Right hindlimb (tissue), 1 donor: ENCODE measurements around the gene CASK.

ENCODE experiments used
- DNase-seq: peaks from one replicate; pipeline ENCODE4 v3.0.0-alpha.2; 2018

Gene CASK

DNA sequence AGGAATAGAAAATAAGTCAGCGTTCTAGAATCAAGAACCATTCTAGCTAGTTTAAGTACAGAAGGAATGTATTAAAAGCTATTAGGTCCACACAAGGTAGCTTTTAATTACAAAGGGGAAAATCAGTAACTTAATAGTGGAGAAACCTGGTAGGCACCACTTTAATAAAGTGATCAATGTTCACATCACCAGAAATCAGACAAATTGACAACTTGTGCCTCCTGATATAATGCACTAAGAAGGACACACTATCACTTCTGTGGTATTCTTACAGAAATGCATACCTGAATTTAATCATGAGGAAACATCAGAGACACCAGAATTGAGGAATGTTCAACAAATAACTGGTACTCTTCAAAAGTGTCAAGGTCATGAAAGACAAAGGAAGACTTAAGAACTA lies 421.4 kb downstream of the CASK start:
- DNase-seq, result no peak

DNA sequence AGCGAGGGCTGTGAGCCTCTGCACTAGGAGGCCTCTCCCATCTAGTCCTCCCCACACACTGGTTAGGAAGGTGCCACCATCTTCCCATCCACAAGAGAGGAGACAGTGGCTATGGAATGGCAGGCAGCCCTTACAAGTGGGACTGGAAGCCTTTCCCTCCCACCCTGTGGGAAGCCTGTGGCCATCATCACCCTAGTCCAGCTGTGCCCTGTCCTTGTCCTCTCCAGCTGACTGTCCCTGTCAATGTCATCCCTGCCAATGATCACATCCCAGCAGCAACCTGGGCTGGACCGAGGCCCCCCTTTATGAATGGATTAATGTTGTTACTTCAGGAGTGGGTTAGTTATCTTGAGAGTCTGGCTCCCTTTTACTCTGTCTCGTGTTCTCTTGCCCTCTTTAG lies 423.4 kb downstream of the CASK start:
- no peak for DNase-seq

DNA sequence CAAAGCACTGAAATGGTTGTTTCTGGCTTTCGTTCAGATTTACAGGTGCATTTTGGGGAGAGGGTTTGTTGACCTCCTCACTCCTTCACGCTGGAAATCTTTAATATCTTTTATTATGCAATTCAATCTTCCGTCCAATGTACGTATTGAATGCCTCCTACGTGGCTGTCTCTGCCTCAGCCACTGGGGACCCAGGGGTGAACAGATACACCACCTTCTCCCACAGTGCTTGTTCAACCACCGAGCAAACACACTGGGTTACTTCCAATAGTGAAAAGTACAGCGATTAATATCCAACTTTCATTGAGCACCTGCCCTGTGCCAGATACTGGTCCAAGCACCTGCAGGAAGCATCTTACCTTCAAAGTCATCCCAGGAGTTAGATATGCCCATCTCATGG lies 424.2 kb downstream of the CASK start:
- no peak for DNase-seq

GRCh38 chrX:41491267-41492004 lies 431.9 kb downstream of the CASK start:
- peak; percentile 41 for DNase-seq

DNA sequence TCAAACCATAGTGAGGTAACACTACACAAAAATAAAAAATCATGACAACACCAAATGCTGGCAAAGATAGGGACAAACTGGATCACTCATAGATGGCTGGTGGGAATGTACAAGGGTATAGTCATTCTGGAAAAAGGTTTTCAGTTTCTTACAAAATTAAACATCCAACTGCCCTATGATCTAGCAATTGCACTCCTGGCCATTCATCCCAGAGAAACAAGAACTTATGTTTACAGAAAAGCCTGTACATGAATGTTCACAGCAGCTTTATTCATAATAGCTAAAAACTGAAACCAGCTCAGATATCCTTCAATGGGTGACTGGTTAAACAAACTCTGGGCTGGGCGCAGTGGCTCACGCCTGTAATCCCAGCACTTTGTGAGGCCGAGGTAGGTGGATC lies 432.9 kb downstream of the CASK start:
- DNase-seq, result no peak

GRCh38 chrX:41482154-41482850 lies 441.1 kb downstream of the CASK start:
- DNase-seq, result no peak

GRCh38 chrX:41481264-41482109 lies 441.9 kb downstream of the CASK start:
- no peak for DNase-seq

DNA sequence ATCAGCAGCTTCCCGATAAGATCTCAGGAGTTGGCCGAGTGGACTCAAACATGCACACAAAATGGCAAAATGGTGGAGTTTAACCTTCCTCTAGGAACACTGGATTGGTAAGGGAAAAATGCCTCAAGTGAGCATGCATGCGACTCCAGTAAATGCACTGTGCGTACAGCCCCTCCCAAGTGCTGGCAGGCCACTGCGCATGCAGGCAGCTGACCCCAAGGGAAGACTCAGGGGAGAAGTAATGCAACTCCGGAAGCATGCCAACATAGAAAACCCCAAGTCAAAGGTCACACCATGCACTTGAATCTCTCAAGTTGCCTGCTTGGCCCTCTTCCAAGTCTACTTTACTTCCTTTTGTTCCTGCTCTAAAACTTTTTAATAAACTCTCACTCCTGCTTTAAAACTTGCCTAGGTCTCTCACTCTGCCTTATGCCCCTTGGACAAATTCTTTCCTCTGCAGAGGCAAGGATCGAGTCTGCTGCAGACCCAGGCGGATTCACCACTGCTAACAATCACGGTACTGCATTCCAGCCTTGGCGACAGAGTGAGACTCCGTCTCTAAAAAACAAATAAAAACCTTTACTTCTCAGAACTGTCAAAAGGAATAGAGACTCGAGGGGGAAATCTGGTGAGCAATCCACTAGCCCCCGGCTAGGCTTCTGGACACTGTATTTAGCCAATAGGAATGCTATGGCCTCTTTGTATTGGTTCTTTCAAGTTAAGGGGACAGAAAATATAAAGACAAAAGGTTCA lies 442.7 kb downstream of the CASK start:
- DNase-seq, result no peak

- no peak for DNase-seq
Measured at GRCh38 chrX:41478381-41478911, 444.9 kb downstream of the CASK start.

GRCh38 chrX:41475591-41476241 lies 447.6 kb downstream of the CASK start:
- peak; percentile 46 for DNase-seq

GRCh38 chrX:41475191-41475590 lies 448.2 kb downstream of the CASK start:
- no peak for DNase-seq

DNA sequence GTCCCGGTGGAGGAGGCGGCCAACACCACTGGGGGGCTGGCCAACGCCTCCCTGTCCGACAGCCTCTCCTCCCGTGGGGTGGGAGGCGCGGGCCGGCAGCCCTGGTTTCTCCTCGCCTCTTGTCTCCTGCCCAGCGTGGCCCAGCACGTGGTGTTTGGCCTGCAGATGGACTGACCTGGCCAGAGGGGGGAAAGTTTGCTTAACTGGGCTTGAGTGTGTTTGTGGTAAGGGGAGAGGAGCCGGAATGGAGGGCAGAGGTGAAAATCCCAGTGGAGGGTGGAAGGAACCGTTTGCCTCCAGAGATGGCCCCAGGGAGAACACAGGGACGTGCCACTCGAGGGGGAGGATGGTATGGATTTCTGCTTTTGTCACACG lies 448.6 kb downstream of the CASK start:
- no peak for DNase-seq

DNA sequence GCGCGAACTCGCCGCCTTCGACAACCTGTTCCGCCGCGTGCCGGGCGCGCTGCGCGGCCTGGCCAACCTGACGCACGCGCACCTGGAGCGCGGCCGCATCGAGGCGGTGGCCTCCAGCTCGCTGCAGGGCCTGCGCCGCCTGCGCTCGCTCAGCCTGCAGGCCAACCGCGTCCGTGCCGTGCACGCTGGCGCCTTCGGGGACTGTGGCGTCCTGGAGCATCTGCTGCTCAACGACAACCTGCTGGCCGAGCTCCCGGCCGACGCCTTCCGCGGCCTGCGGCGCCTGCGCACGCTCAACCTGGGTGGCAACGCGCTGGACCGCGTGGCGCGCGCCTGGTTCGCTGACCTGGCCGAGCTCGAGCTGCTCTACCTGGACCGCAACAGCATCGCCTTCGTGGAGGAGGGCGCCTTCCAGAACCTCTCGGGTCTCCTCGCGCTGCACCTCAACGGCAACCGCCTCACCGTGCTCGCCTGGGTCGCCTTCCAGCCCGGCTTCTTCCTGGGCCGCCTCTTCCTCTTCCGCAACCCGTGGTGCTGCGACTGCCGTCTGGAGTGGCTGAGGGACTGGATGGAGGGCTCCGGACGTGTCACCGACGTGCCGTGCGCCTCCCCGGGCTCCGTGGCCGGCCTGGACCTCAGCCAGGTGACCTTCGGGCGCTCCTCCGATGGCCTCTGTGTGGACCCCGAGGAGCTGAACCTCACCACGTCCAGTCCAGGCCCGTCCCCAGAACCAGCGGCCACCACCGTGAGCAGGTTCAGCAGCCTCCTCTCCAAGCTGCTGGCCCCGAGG lies 449.2 kb downstream of the CASK start:
- DNase-seq, result no peak

- DNase-seq, result no peak
Measured at GRCh38 chrX:41472231-41472815, 451.0 kb downstream of the CASK start.

DNA sequence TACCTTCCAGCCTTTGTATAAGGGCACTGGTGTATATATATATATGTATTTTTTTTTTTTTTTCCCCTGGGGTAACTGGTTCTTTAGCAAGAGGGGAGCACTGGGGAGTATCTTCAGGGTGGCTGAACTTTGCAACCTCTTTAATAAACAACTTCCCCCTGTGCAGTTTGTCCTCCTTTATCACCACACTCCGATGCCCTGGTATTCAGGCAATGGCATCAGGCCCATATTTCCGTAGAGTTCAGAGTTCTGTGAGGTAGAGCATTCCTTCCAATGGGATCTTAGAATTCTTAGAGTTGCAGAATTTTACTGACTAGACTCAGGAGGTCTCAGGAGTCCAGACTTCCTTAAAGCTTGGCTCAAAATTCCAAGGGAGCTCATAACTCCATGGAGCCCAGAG lies 451.6 kb downstream of the CASK start:
- DNase-seq, result no peak

- no peak for DNase-seq
Measured at GRCh38 chrX:41470706-41471105, 452.6 kb downstream of the CASK start.

GRCh38 chrX:41468647-41469323 lies 454.6 kb downstream of the CASK start:
- DNase-seq, result peak; percentile 40
